Vagina (tissue), 2 donors: Measurements from ENCODE around the gene KLRB1.
"Not testable (repeated sequence)": the region's sequence is repeated elsewhere in the genome, so short reads cannot be mapped to it uniquely, and the experiment has no call there.

Source experiments
- CTCF ChIP-seq, 3 experiments: fragments of 450-650 bp in 2 of 3; fragments of 200-600 bp in 1 of 3; sonication (generic) in 1 of 3; IDR thresholded peaks; one replicate each; pipeline ENCODE4 v1.5.1; 2017 to 2019; ENCODE audit warnings: antibody characterized with exemption in 3 of 3, mild to moderate bottlenecking in 2 of 3, moderate library complexity in 2 of 3
- POLR2A ChIP-seq, 2 donors: fragments of 450-650 bp; IDR thresholded peaks; one replicate each; pipeline ENCODE4 v1.6.1; 2017; ENCODE audit warnings: antibody characterized with exemption in 2 of 2, mild to moderate bottlenecking in 2 of 2, moderate library complexity in 2 of 2

DNA sequence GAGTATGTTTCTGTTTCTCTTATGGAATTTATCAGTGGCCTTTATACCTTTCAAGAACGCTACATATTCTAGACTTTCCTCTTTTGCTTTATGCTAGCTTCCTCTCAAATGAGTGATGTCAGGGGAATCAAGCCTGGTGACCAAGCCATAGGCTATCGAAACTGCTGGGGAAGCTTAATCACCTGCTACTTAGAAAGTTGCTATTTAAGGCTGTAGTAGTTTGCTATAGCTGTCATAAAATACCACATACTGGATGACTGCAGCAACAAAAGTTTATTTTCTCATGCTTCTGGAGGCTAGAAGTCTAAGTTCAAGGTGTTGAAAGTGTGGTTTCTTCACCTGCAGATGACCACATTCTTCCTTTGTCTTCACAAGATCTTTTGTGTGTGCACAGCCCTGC, 43.3 kb downstream of the KLRB1 start:
- TF ChIP-seq POLR2A, CTCF (IDR thresholded peaks at IDR 0.05): not testable (repeated sequence)
